K562 (cell line): ENCODE measurements around the gene INO80. TPM values are rescaled to one million over a fixed set of nuclear protein-coding genes. Genes with fewer than 3 reads are reported as not detected.

ENCODE experiments used
- ATAC-seq: fragments of 200-7000 bp; cut with Tn5 transposase; 3 replicates; pipeline ENCODE4 v1.9.1; 2020; ENCODE audit warnings: moderate library complexity
- BruUV-seq: library from RNA; stranded (reverse); fragments of 400-500 nt; replicated peaks from 2 replicates; lab custom pipeline; 2021; lab: Mats Ljungman, UMichigan
- CTCF ChIA-PET: fragments of 300-600 bp; formaldehyde crosslinking; extraction: SDS; loops from one replicate; lab custom pipeline; 2021; ENCODE audit warnings: low intra/inter-chr PET ratio; lab: Yijun Ruan, JAX
- POLR2A ChIA-PET: fragments of 300-600, 350-650 bp; sonication (Branson Sonifier 250); formaldehyde crosslinking; extraction: SDS; loops from one replicate; lab custom pipeline; 2021; ENCODE audit warnings: antibody characterized with exemption, inconsistent platforms; lab: Yijun Ruan, JAX
- DNase-seq, 4 experiments: peaks; one replicate each; pipeline versions ENCODE4 v3.0.0 to v3.0.0-alpha.2; 2011 to 2018; ENCODE audit warnings: low spot score in 3 of 4, mixed read lengths in 3 of 4; ENCODE audit errors: extremely low read depth in 1 of 4
- FAIRE-seq: peaks from 2 replicates; lab custom pipeline; 2011; peaks lifted over from hg19 to GRCh38; lab: Jason Lieb, UNC
- H2AFZ ChIP-seq: 2 replicates; pipeline ENCODE4 v1.6.0; 2011; ENCODE audit warnings: low read depth, low read length, control low read depth, inconsistent platforms
- H3K27ac ChIP-seq: fragments of 200-600 bp; 3 replicates; pipeline ENCODE4 v1.8.0; 2011; ENCODE audit warnings: low read depth, mild to moderate bottlenecking, control low read depth, inconsistent platforms, low read length, moderate library complexity, mixed read lengths; ENCODE audit errors: extremely low read depth
- H3K27me3 ChIP-seq, 2 experiments: fragments of 300-600 bp in 1 of 2; 2 replicates in 1 of 2; 3 replicates in 1 of 2; pipeline versions ENCODE4 v1.6.0 to v1.8.0; 2011; ENCODE audit warnings: inconsistent platforms in 2 of 2, low read length in 2 of 2, mild to moderate bottlenecking in 1 of 2, mixed read lengths in 1 of 2, moderate library complexity in 1 of 2; ENCODE audit not compliant: control insufficient read depth in 2 of 2, insufficient read depth in 2 of 2
- H3K36me3 ChIP-seq: fragments of 300-600 bp; 3 replicates; pipeline ENCODE4 v1.8.0; 2011; ENCODE audit warnings: mild to moderate bottlenecking, low read length, inconsistent platforms; ENCODE audit not compliant: control insufficient read depth, insufficient read depth
- H3K4me1 ChIP-seq, 2 experiments: fragments of 200-600 bp in 1 of 2; replicated peaks in 1 of 2; 2 replicates in 1 of 2; 3 replicates in 1 of 2; pipeline versions ENCODE4 v1.5.1 to v1.8.0; 2011; ENCODE audit warnings: inconsistent platforms in 2 of 2, low read length in 2 of 2, mild to moderate bottlenecking in 1 of 2, mixed read lengths in 1 of 2, moderate library complexity in 1 of 2; ENCODE audit not compliant: control insufficient read depth in 2 of 2, insufficient read depth in 2 of 2
- H3K4me2 ChIP-seq: 2 replicates; pipeline ENCODE4 v1.6.1; 2011; ENCODE audit warnings: low read length, control low read depth, inconsistent platforms, mixed read lengths; ENCODE audit not compliant: insufficient read depth
- H3K4me3 ChIP-seq: fragments of 200-600 bp; sonication (generic), shearing (Covaris generic); 2 replicates; pipeline ENCODE4 v1.5.1; 2016; ENCODE audit warnings: control low read depth, inconsistent platforms
- H3K79me2 ChIP-seq: fragments of 200-600 bp; 3 replicates; pipeline ENCODE4 v1.8.0; 2011; ENCODE audit warnings: low read length, inconsistent platforms; ENCODE audit not compliant: control insufficient read depth, insufficient read depth
- H3K9ac ChIP-seq, 2 experiments: 2 replicates each; pipeline versions ENCODE4 v1.6.0 to v1.6.1; 2011; ENCODE audit warnings: low read depth in 2 of 2, low read length in 2 of 2, control low read depth in 1 of 2, inconsistent platforms in 1 of 2, mild to moderate bottlenecking in 1 of 2, mixed read lengths in 1 of 2; ENCODE audit not compliant: insufficient read depth in 1 of 2
- H3K9me1 ChIP-seq: one replicate; pipeline ENCODE4 v1.6.0; 2011; ENCODE audit warnings: inconsistent platforms, mild to moderate bottlenecking, low read length, moderate library complexity; ENCODE audit not compliant: control insufficient read depth, insufficient read depth
- H3K9me3 ChIP-seq: replicated peaks from 2 replicates; pipeline ENCODE4 v1.5.1; 2011; ENCODE audit warnings: low read depth, low read length, inconsistent platforms; ENCODE audit not compliant: control insufficient read depth, insufficient read depth
- H4K20me1 ChIP-seq: replicated peaks from 2 replicates; pipeline ENCODE4 v1.6.1; 2011; ENCODE audit warnings: low read length, inconsistent platforms, mixed read lengths; ENCODE audit not compliant: control insufficient read depth, insufficient read depth
- BDP1 ChIP-seq: IDR thresholded peaks from 3 replicates; pipeline ENCODE4 v1.6.1; 2011; ENCODE audit not compliant: insufficient read length, insufficient read depth
- CBX3 ChIP-seq, 2 experiments: IDR thresholded peaks; 1 replicate in 1 of 2; 2 replicates in 1 of 2; pipeline ENCODE4 v1.6.1; 2012; ENCODE audit warnings: inconsistent platforms in 2 of 2, low read length in 2 of 2, borderline replicate concordance in 1 of 2, control low read depth in 1 of 2
- DACH1 ChIP-seq: fragments of 450-650 bp; IDR thresholded peaks from 2 replicates; pipeline ENCODE4 v1.6.1; 2018; ENCODE audit not compliant: partially characterized antibody
- GTF2A2 ChIP-seq: IDR thresholded peaks from 2 replicates; pipeline ENCODE4 v1.6.1; 2016; ENCODE audit warnings: mild to moderate bottlenecking, missing genetic modification characterization, missing compliant biosample characterization
- KLF1 ChIP-seq: fragments of 450-650 bp; IDR thresholded peaks from 2 replicates; pipeline ENCODE4 v1.6.1; 2016; ENCODE audit warnings: missing genetic modification characterization, missing compliant biosample characterization
- LARP7 ChIP-seq: fragments of 450-650 bp; IDR thresholded peaks from 2 replicates; pipeline ENCODE4 v1.6.1; 2016
- MEIS2 ChIP-seq: fragments of 450-650 bp; IDR thresholded peaks from 2 replicates; pipeline ENCODE4 v1.6.1; 2014; ENCODE audit warnings: mild to moderate bottlenecking; ENCODE audit not compliant: partially characterized antibody
- NCOA2 ChIP-seq, 2 experiments: fragments of 450-650 bp; IDR thresholded peaks; 2 replicates each; pipeline ENCODE4 v1.6.1; 2018; ENCODE audit warnings: mild to moderate bottlenecking in 2 of 2, moderate library complexity in 1 of 2; ENCODE audit not compliant: partially characterized antibody in 2 of 2
- POLR2AphosphoS5 ChIP-seq: IDR thresholded peaks from 2 replicates; pipeline ENCODE4 v1.6.1; 2011; ENCODE audit warnings: mild to moderate bottlenecking, low read depth, low read length, moderate library complexity; ENCODE audit not compliant: control insufficient read depth, insufficient read depth
- POLR2G ChIP-seq: fragments of 200-400 bp; formaldehyde crosslinking; IDR thresholded peaks from 2 replicates; pipeline ENCODE4 v1.6.1; 2017; ENCODE audit warnings: low read depth, mild to moderate bottlenecking, antibody characterized with exemption, low read length, moderate library complexity
- RBFOX2 ChIP-seq: fragments of 200-400 bp; formaldehyde crosslinking; IDR thresholded peaks from 2 replicates; pipeline ENCODE4 v1.6.1; 2017; ENCODE audit warnings: low read depth, mild to moderate bottlenecking, low read length, moderate library complexity
- TBL1XR1 ChIP-seq, 2 experiments: IDR thresholded peaks; 2 replicates each; pipeline ENCODE4 v1.6.1; 2012; ENCODE audit warnings: improper control_type of control experiment in 2 of 2, low read length in 2 of 2, mild to moderate bottlenecking in 1 of 2
- ZNF175 ChIP-seq: fragments of 200-800 bp; sonication (Bioruptor generic); IDR thresholded peaks from 2 replicates; pipeline ENCODE4 v1.6.1; 2016; ENCODE audit warnings: low read depth, mild to moderate bottlenecking, missing genetic modification characterization, missing compliant biosample characterization
- ZNF3 ChIP-seq: fragments of 250-450 bp; sonication (Bioruptor Pico); IDR thresholded peaks from 2 replicates; pipeline ENCODE4 v1.5.0; 2021; ENCODE audit warnings: mild to moderate bottlenecking, moderate library complexity
- ZNF408 ChIP-seq: fragments of 250-450 bp; sonication (Bioruptor Pico); IDR thresholded peaks from 2 replicates; pipeline ENCODE4 v1.4.0; 2020; ENCODE audit warnings: low read depth, mild to moderate bottlenecking, moderate library complexity
- ZZZ3 ChIP-seq: fragments of 450-650 bp; IDR thresholded peaks from 2 replicates; pipeline ENCODE4 v1.6.1; 2016; ENCODE audit warnings: antibody characterized with exemption, mild to moderate bottlenecking, moderate library complexity
- WGBS: fragments of 100-300 bp; shearing (Covaris generic); methylation state at CpG from one replicate; pipeline ENCODE4 v1.1.6; 2016; ENCODE audit warnings: low coverage, mixed read lengths; ENCODE audit not compliant: insufficient coverage; ENCODE audit errors: missing lambda C conversion rate; 5-methylcytosine and 5-hydroxymethylcytosine counted together
- in situ Hi-C: fragments of 300-500 bp; cut with MboI; formaldehyde crosslinking; loops from 4 replicates; pipeline ENCODE4 v1.15.0; 2018; ENCODE audit warnings: inconsistent platforms, mixed read lengths
- intact Hi-C: fragments of 100-400 bp; cut with micrococcal nuclease; formaldehyde crosslinking; loops from 2 replicates; pipeline ENCODE4 v1.14.2; 2022
- polyA plus RNA-seq, 8 experiments: library from polyadenylated mRNA; depleted of rRNA in 4 of 8; stranded (reverse) in 5 of 8; unstranded in 3 of 8; fragments of >200 nt; fragmentation: Nextera tagmentation in 2 of 8; fragmentation: Illumina TruSeq in 1 of 8; extraction: Ambion mirVana in 2 of 8; extraction: Trizol in 1 of 8; gene quantifications; 2 replicates each; pipeline versions ENCODE4 v1.2.1 to v1.2.3, GENCODE V29; 2011 to 2014; ENCODE audit warnings: inconsistent platforms in 1 of 8, missing spikeins in 1 of 8
- total RNA-seq, 7 experiments: library from RNA; depleted of rRNA in 6 of 7; stranded (reverse); fragments of >200 nt in 6 of 7; fragmentation: Illumina TruSeq in 2 of 7; extraction: Trizol in 2 of 7; gene quantifications; 2 replicates each; pipeline versions ENCODE4 v1.2.1 to v1.2.3, GENCODE V29; 2011 to 2021; ENCODE audit warnings: low replicate concordance in 1 of 7
- TF ChIP-seq, protein P1 (sequence below): sonication (generic); formaldehyde crosslinking; IDR thresholded peaks from 2 replicates; pipeline ENCODE4 v1.9.0; 2022; ENCODE audit warnings: mild to moderate bottlenecking, missing genetic modification reagents
- TF ChIP-seq, protein P2 (sequence below): fragments of 250-450 bp; sonication (Bioruptor Pico); IDR thresholded peaks from 2 replicates; pipeline ENCODE4 v1.8.0; 2022; ENCODE audit warnings: moderate library complexity, mild to moderate bottlenecking, inconsistent platforms
- TF ChIP-seq, protein P3 (sequence below): IDR thresholded peaks from 2 replicates; pipeline ENCODE4 v1.6.1; 2014; ENCODE audit warnings: antibody characterized with exemption

The INO80 gene
- total and polyA plus RNA-seq, 9 of the 15 experiments (the other 6 are each of a cell fraction or from before 2014, with no cell fraction given) = 1.1 to 25.7 (median 19.9) TPM

DNA sequence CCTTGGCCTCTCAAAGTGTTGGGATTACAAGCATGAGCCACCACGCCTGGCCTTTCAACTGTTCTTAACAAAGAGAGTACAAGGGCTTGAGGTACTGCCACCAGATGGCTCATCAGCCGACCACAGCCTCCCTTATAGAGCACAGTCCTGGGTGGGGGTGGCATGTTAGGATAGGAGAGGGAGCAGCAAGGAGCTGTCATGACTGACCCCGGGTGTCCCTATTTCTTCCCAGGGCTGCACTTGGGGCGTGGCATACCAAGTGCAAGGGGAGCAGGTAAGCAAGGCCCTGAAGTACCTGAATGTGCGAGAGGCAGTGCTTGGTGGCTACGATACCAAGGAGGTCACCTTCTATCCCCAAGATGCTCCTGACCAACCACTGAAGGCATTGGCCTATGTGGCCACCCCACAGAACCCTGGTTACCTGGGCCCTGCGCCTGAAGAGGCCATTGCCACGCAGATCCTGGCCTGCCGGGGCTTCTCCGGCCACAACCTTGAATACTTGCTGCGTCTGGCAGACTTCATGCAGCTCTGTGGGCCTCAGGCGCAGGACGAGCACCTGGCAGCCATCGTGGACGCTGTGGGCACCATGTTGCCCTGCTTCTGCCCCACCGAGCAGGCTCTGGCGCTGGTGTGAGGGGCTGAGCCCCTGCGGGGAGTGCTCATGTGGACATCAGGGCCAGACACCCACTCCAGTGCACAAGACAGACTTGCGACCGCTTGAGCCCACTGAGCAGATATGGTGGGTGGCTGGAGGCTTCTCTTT is 160.8 kb downstream of the INO80 start:
- FAIRE-seq = no peak
- DNase-seq = no peak
- H3K4me1 ChIP-seq = peaks cover 7 to 34% of the 10 kb centered on the region in 2 experiments; a peak in 4 of 5 replicates
- intact Hi-C loops = no loop called here
- peak overlapping the region; percentile 14; the same call in 1 of the 2 replicates for H3K4me2 ChIP-seq
- no peaks in the 10 kb centered on the region for H3K9me3 ChIP-seq
- peak overlapping the region in 1 of 2 experiments; percentile 57; a peak in 2 of 4 replicates for H3K9ac ChIP-seq
- peaks cover 5% of the 10 kb centered on the region; the same call in 1 of the 2 replicates for H4K20me1 ChIP-seq
- H2AFZ ChIP-seq = no peak overlapping the region
- H3K79me2 ChIP-seq = peaks cover 9% of the 10 kb centered on the region; the same call in 2 of the 3 replicates
- H3K27ac ChIP-seq = no peak overlapping the region
- CTCF ChIA-PET = no interaction called here
- no peak overlapping the region for H3K4me3 ChIP-seq
- H3K9me1 ChIP-seq = peaks cover 2% of the 10 kb centered on the region
- POLR2A ChIA-PET = interaction anchor here (0.9 to 3.1 kb wide), 8 partner anchors 9 to 58 kb away, joined by 3 to 16 read pairs (median 4); no protein-coding TSS in a partner anchor
- H3K36me3 ChIP-seq = no peaks in the 10 kb centered on the region; the same call in 2 of the 3 replicates
- no peak for ATAC-seq
- no peaks in the 10 kb centered on the region; a peak in 1 of 5 replicates for H3K27me3 ChIP-seq
- in situ Hi-C loops = no loop called here
- 40% methylated on average over 20 of the region's 20 CpGs for WGBS
- BruUV-seq = no TSS peak
- TF ChIP-seq DACH1 = no peak
- TF ChIP-seq RBFOX2 = peak; percentile 95
- TF ChIP-seq MEIS2 = no peak
- TF ChIP-seq, protein P1, sequence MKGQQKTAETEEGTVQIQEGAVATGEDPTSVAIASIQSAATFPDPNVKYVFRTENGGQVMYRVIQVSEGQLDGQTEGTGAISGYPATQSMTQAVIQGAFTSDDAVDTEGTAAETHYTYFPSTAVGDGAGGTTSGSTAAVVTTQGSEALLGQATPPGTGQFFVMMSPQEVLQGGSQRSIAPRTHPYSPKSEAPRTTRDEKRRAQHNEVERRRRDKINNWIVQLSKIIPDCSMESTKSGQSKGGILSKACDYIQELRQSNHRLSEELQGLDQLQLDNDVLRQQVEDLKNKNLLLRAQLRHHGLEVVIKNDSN (CRISPR knock-in tag) = no peak
- no peak for TF ChIP-seq ZZZ3
- TF ChIP-seq LARP7 = no peak
- TF ChIP-seq, protein P2, sequence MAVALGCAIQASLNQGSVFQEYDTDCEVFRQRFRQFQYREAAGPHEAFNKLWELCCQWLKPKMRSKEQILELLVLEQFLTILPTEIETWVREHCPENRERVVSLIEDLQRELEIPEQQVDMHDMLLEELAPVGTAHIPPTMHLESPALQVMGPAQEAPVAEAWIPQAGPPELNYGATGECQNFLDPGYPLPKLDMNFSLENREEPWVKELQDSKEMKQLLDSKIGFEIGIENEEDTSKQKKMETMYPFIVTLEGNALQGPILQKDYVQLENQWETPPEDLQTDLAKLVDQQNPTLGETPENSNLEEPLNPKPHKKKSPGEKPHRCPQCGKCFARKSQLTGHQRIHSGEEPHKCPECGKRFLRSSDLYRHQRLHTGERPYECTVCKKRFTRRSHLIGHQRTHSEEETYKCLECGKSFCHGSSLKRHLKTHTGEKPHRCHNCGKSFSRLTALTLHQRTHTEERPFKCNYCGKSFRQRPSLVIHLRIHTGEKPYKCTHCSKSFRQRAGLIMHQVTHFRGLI = no peak
- TF ChIP-seq ZNF175 = no peak
- TF ChIP-seq POLR2G = peak; percentile 87
- TF ChIP-seq POLR2AphosphoS5 = no peak
- no peak for TF ChIP-seq CBX3 (IDR thresholded peaks at IDR 0.05; ENCODE audit: borderline replicate concordance in 1 of 2, low read length in 2 of 2)
- TF ChIP-seq ZNF3 (CRISPR knock-in tag) = no peak
- TF ChIP-seq NCOA2 (IDR thresholded peaks at IDR 0.05; ENCODE audit: partially characterized antibody in 2 of 2) = no peak
- no peak for TF ChIP-seq BDP1
- TF ChIP-seq KLF1 (tag) = no peak
- TF ChIP-seq ZNF408 (CRISPR knock-in tag) = no peak
- no peak for TF ChIP-seq GTF2A2 (tag)
- no peak for TF ChIP-seq TBL1XR1 (IDR thresholded peaks at IDR 0.05; ENCODE audit: low read length in 2 of 2)
- TF ChIP-seq, protein P3, sequence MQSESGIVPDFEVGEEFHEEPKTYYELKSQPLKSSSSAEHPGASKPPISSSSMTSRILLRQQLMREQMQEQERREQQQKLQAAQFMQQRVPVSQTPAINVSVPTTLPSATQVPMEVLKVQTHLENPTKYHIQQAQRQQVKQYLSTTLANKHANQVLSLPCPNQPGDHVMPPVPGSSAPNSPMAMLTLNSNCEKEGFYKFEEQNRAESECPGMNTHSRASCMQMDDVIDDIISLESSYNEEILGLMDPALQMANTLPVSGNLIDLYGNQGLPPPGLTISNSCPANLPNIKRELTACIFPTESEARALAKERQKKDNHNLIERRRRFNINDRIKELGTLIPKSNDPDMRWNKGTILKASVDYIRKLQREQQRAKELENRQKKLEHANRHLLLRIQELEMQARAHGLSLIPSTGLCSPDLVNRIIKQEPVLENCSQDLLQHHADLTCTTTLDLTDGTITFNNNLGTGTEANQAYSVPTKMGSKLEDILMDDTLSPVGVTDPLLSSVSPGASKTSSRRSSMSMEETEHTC = no peak
